Dedifferentiated amniotic fluid mesenchymal stem cell (primary cell): ENCODE data around the gene CYP3A7.
"Not testable (repeated sequence)": the region's sequence is repeated elsewhere in the genome, so short reads cannot be mapped to it uniquely, and the experiment has no call there.

Source experiments
- DNase-seq: peaks from one replicate; pipeline ENCODE4 v3.0.0-alpha.2; 2016; ENCODE audit errors: extremely low spot score

Gene CYP3A7

DNA sequence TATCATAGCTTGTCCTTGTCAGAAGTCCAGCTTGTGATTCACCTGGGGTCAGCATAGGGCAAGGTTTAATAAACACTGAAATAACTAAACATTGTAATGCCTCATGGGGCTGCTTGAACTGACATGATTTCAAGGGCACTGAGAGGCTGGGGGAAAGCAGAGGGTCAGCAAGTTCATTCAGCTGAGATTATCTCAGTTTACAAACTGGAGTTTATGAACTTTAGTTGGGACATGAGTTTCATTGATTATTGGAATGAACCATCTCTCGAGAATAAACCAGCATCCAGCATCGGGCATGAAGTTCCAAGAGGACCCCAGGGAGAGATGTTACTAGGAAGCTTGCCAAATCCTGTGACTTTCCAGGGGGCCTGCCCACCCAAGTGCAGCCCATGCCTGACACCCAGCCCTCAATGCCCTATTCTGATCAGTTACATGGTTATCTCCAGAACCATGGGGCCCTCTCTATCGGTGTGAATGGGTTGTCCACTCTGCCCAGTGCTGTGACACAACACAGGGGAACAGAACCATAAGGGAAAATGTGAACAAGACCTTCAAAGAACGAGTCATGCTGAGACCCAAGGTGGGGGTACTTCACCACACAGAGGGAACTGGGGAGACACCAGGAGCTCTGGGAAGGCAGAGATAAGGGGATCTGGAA lies 7.9 kb upstream of the CYP3A7 start:
- no peak for DNase-seq

GRCh38 chr7:99741441-99741795 lies 6.4 kb upstream of the CYP3A7 start:
- DNase-seq, result no peak

DNA sequence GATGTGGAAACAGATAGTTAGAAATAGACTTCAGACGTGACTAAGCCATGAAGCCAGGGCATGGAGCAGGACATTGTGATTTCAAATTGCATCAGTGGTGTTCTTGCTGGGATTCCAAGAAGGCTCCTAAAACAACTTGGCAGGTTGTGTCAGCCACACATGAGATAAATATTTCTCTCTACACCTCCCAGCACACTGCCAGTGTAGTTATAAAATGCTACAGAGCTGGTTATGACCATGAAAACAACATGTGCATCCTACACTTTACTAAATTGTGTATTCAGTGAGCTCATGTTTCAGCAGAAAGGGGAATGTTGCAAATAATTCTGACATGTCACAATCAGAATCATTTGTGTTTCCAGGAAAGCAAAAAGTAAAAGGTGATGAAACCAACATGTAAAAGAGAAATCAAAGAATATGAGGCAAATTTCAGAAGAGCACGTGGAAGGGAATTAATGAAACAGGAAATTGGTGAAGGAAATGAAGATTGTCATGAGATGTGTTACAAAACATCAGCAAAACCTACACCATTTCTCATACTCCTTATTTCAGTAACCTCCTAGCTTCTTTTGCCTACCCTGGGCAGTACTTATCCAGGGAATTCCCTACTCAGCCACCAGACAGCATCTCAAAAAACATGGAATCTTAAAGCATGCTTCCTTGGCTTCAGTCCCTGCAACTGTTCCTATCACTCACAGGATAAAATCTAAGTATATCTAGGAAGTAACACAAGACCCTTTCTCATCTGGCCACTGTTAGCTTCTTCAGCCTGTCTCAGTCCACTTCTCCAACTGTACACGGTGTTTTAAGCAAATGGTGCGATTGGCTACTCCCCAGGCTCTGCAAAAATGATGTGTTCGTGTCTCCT lies 5.8 kb upstream of the CYP3A7 start:
- peak; percentile 31 for DNase-seq

- no peak for DNase-seq
Observed at GRCh38 chr7:99739699-99740572, 4.9 kb upstream of the CYP3A7 start.

- no peak for DNase-seq
Observed at GRCh38 chr7:99737726-99738125, 2.7 kb upstream of the CYP3A7 start.

- DNase-seq, result not testable (repeated sequence)
Observed at GRCh38 chr7:99736667-99737066, 1.7 kb upstream of the CYP3A7 start.

DNA sequence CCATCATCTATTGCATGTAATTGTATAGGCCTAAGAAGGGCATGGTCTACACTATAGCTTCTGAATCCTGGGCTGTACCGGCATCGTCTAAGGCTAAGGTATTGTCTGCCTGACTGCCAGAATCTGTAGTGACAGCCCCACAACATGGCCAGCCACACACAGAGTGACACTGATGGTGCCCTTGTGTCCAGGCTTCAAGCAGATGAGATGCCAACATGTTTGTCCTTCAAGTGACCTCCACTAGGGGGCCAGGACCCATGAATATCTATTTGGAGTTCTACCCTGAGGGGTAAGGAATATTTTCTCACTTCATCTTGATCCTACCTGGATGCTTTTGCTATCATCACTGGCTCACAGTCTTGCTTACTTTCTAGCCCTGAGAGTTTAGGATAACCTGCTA lies 1.5 kb downstream of the CYP3A7 start:
- DNase-seq, result no peak

- no peak for DNase-seq
Observed at GRCh38 chr7:99733003-99733402, 2.0 kb downstream of the CYP3A7 start.

DNA sequence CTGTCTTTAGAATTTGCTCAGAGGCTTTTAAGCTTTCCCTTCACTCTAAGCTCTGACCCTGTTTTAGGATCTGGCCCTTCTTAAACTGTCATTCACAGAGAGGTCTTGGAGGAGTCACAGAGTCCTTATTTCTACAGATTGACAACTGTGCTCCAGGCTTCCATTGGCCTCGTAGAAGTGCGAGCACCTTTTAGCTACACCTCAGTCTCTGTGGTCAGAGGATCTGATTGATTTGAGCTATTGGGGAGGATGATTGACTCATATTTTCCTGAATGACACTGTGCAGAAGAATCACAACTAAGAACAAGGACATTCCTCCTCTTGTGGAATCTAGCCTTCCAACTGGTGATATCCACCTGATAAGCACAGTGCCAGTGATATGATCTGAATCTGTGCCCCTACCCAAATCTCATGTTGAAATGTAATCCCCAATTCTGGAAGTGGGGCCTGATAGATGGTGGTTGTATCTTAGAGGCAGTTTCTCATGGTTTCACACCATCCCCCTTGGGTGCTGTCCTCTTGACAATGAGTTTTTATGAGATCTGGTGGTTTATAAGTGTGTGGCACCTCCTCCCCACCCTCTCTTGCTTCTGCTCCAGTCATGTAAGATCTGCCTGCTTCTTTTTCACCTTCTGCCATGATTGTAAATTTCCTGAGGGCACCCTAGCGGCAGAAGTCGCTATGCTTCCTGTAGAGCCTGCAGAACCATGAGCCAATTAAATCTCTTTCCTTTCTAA lies 3.2 kb downstream of the CYP3A7 start:
- DNase-seq, result no peak

DNA sequence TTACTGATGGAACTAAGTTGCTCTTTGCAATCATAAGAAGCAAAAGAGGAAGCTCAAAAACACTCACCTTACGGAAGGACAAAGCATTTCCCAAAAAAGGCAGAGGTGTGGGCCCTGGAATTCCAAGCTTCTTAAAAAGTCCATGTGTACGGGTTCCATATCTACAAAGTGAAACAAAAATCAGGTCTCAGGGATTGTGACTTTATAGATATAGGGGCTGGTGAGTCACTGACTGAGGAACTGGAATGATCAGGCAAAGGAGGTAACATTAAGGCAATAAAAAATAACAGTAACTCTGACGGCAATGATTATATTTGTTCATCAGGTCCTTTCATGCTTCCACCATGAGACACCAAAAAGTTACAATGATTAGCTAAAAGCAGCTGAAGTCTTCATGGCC lies 4.0 kb downstream of the CYP3A7 start:
- no peak for DNase-seq

DNA sequence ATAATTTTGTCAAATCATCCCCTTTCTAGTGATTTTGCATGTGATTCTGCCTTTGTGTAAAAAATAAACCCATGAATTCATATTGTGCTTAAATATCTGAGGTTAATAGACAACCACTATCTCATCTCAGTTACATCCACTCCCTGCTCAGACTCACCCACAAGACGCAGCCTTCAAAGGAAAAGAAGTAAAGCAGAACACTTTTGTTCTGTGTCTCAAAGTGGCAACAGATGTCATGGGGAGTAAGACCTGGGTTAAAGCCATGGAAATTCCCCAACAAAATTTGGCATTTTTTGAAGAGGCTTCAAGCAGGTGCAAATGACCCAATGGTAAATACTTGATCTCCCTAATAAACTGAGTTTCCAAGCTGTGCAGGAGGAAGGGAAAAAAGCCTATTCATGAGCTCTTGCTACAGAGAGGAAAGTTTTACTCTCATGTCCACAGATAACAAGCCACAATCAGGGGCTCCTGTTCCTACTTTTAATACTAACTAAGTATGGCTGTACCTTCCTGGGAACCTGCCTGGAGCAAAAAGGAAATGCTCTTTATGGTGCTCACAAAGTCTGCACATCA lies 4.7 kb downstream of the CYP3A7 start:
- DNase-seq, result no peak

GRCh38 chr7:99729486-99730237 lies 5.3 kb downstream of the CYP3A7 start:
- DNase-seq, result peak; percentile 41

DNA sequence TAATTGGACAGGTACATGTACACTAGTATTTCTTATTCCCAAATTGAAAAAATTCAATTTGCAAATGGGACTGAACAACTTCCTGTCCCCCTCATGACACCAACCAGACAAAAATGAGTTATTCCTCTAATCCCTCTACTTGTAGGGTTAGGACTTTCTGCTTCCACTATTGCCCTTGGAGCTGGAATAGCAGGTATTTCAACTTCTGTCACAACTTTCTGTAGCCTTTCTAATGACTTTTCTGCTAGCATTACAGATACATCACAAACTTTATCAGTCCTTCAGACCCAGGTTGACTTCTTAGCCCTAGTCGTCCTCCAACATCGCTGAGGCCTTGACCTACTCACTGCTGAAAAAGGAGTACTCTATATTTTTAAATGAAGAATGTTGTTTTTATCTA lies 6.4 kb downstream of the CYP3A7 start:
- no peak for DNase-seq

- DNase-seq, result not testable (repeated sequence)
Observed at GRCh38 chr7:99723201-99723600, 11.8 kb downstream of the CYP3A7 start.

- DNase-seq, result no peak
Observed at GRCh38 chr7:99720800-99721595, 14.0 kb downstream of the CYP3A7 start.

- no peak for DNase-seq
Observed at GRCh38 chr7:99719996-99720769, 14.8 kb downstream of the CYP3A7 start.

DNA sequence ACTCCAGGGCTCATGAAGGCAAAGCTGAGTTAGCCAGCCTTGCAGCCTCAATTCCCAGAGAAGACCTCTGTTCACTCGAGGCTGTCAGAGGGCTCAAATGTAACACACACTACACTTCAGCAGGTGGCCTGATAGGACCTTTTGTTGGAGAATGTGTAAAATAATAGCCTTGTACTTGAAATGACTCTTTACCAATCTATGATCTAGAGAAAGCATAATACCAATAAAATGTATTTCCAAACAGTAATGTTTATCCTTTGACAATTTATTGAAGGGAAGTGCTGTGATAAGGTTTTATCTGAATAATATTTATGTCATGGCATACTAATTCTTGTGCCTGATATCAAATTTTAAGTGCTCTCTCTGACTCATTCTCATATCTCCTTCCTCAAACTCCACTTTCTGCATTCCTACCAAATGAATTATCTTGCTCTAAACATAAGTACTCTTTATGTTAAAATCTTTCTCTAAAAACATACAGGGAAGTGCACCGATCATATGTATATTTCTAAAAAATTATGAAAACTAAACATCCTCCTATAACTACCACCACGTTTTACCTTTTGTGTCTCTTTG lies 20.9 kb downstream of the CYP3A7 start:
- DNase-seq, result no peak

- DNase-seq, result no peak
Observed at GRCh38 chr7:99709838-99710578, 25.0 kb downstream of the CYP3A7 start.
